NCI-H82 treated with DMSO at 0.1 percent for 48 hours (cell line): ENCODE measurements around the gene MSTO1.
"Not testable (repeated sequence)": the region's sequence is repeated elsewhere in the genome, so short reads cannot be mapped to it uniquely, and the experiment has no call there.

Experiments used
- DNase-seq: peaks from one replicate; lab custom pipeline; 2025; ENCODE audit not compliant: unreplicated experiment; lab: John Stamatoyannopoulos, UW

The MSTO1 gene

GRCh38 chr1:155609515-155610256 lies at the start of gene MSTO1:
MSTO1 (plus strand) TSS chr1:155610218; CDS start chr1:155610249, 31 bp downstream.
- peak; percentile 94 for DNase-seq

GRCh38 chr1:155561779-155562580 lies 48.0 kb upstream of the MSTO1 start:
- not testable (repeated sequence) for DNase-seq

GRCh38 chr1:155562581-155563376 lies 47.2 kb upstream of the MSTO1 start, which contains the start of gene ASH1L:
ASH1L (minus strand) TSS chr1:155562803; CDS start chr1:155521519, 41,284 bp downstream.
- DNase-seq, result peak; percentile 85

GRCh38 chr1:155563377-155564022 lies 46.5 kb upstream of the MSTO1 start:
- DNase-seq, result not testable (repeated sequence)

- DNase-seq, result no peak
These were observed 39.9 kb upstream of the MSTO1 start for GRCh38 chr1:155569988-155570592.

- DNase-seq, result no peak
These were observed 39.4 kb upstream of the MSTO1 start for GRCh38 chr1:155570593-155570990.

GRCh38 chr1:155574077-155574476 lies 35.9 kb upstream of the MSTO1 start:
- no peak for DNase-seq

GRCh38 chr1:155575608-155576007 lies 34.4 kb upstream of the MSTO1 start:
- DNase-seq, result not testable (repeated sequence)

GRCh38 chr1:155583846-155584245 lies 26.2 kb upstream of the MSTO1 start:
- not testable (repeated sequence) for DNase-seq

- peak; percentile 21 for DNase-seq
These were observed 20.7 kb upstream of the MSTO1 start for GRCh38 chr1:155589282-155589681.

GRCh38 chr1:155590516-155591247 lies 19.3 kb upstream of the MSTO1 start:
- DNase-seq, result not testable (repeated sequence)

- peak; percentile 71 for DNase-seq
These were observed 18.2 kb upstream of the MSTO1 start for GRCh38 chr1:155591770-155592169.

GRCh38 chr1:155595877-155596474 lies 14.0 kb upstream of the MSTO1 start:
- DNase-seq, result not testable (repeated sequence)

GRCh38 chr1:155596864-155597263 lies 13.2 kb upstream of the MSTO1 start:
- DNase-seq, result no peak

- DNase-seq, result peak; percentile 92
These were observed 11.1 kb upstream of the MSTO1 start for GRCh38 chr1:155598842-155599331.

GRCh38 chr1:155599828-155600572 lies 10.0 kb upstream of the MSTO1 start:
- DNase-seq, result not testable (repeated sequence)

GRCh38 chr1:155607708-155608107 lies 2.3 kb upstream of the MSTO1 start:
- DNase-seq, result no peak

GRCh38 chr1:155608888-155609225 lies 1.2 kb upstream of the MSTO1 start:
- no peak for DNase-seq
